Measurements from ENCODE around the gene ME2.

GRCh38 chr18:50847192-50847591 is 31.7 kb upstream of the ME2 start:
- TF ChIP-seq CTCF (IDR thresholded peaks at IDR 0.05) (no peak), EP300 (IDR thresholded peaks at IDR 0.05) (no peak), POLR2A (IDR thresholded peaks at IDR 0.05) (no peak), POLR2AphosphoS5 (IDR thresholded peaks at IDR 0.05) (no peak)
